H1 (cell line): Measurements from ENCODE around the gene IKZF2. TPM values are rescaled to one million over a fixed set of nuclear protein-coding genes. Genes with fewer than 3 reads are reported as not detected.

ENCODE experiments used
- CTCF ChIA-PET: fragments of 300-600 bp; sonication (Branson Sonifier 250); formaldehyde crosslinking; loops from one replicate; lab custom pipeline; 2021; ENCODE audit not compliant: partially characterized antibody; lab: Charles Lee
- POLR2A ChIA-PET: fragments of 300-600 bp; sonication (Branson Sonifier 250); formaldehyde crosslinking; loops from one replicate; lab custom pipeline; 2021; ENCODE audit warnings: inconsistent platforms; ENCODE audit not compliant: partially characterized antibody; lab: Charles Lee
- DNase-seq, 2 experiments: peaks; one replicate each; pipeline versions ENCODE4 v3.0.0 to v3.0.0-alpha.2; 2010 to 2022; ENCODE audit warnings: low spot score in 2 of 2, low read depth in 1 of 2, mixed read lengths in 1 of 2
- FAIRE-seq: peaks from 2 replicates; lab custom pipeline; 2011; peaks lifted over from hg19 to GRCh38; lab: Jason Lieb, UNC
- H2AFZ ChIP-seq: 2 replicates; pipeline ENCODE4 v1.8.1; 2012; ENCODE audit warnings: low read length, inconsistent platforms
- H2AK5ac ChIP-seq: 2 replicates; pipeline ENCODE4 v1.6.1; 2013; ENCODE audit warnings: low read depth, low read length
- H2BK120ac ChIP-seq: replicated peaks from 2 replicates; pipeline ENCODE3; 2013; ENCODE audit warnings: low read depth, low read length, inconsistent platforms
- H2BK12ac ChIP-seq: 2 replicates; pipeline ENCODE4 v1.6.1; 2013; ENCODE audit warnings: low read depth, low read length
- H2BK15ac ChIP-seq: 2 replicates; pipeline ENCODE4 v1.6.1; 2013; ENCODE audit warnings: low read length
- H2BK20ac ChIP-seq: 2 replicates; pipeline ENCODE4 v1.6.1; 2013; ENCODE audit warnings: low read length
- H2BK5ac ChIP-seq: 2 replicates; pipeline ENCODE4 v1.6.1; 2013; ENCODE audit warnings: low read depth, low read length
- H3K14ac ChIP-seq: 2 replicates; pipeline ENCODE4 v1.6.1; 2013; ENCODE audit warnings: inconsistent platforms; ENCODE audit not compliant: insufficient read length
- H3K18ac ChIP-seq: 2 replicates; pipeline ENCODE4 v1.6.1; 2013; ENCODE audit warnings: low read length; ENCODE audit errors: extremely low read depth
- H3K23ac ChIP-seq: 2 replicates; pipeline ENCODE4 v1.6.1; 2013; ENCODE audit warnings: inconsistent platforms; ENCODE audit not compliant: insufficient read length
- H3K23me2 ChIP-seq: 2 replicates; pipeline ENCODE4 v1.6.1; 2013; ENCODE audit warnings: low read depth, low read length
- H3K27ac ChIP-seq: 2 replicates; pipeline ENCODE4 v1.6.1; 2011; ENCODE audit warnings: low read depth, low read length, inconsistent platforms
- H3K27me3 ChIP-seq, 4 experiments: replicated peaks in 1 of 4; 1 replicate in 1 of 4; 2 replicates in 3 of 4; pipeline versions ENCODE4 v1.6.1 to v1.8.1; 2011 to 2013; ENCODE audit warnings: low read length in 3 of 4, mild to moderate bottlenecking in 3 of 4, inconsistent platforms in 2 of 4, mixed read lengths in 2 of 4, moderate library complexity in 1 of 4; ENCODE audit not compliant: control insufficient read depth in 3 of 4, insufficient read depth in 3 of 4; ENCODE audit errors: extremely low read depth in 1 of 4
- H3K36me3 ChIP-seq, 4 experiments: 2 replicates each; pipeline versions ENCODE4 v1.6.1 to v1.8.1; 2011 to 2013; ENCODE audit warnings: mild to moderate bottlenecking in 4 of 4, low read length in 3 of 4, moderate library complexity in 2 of 4, control low read depth in 1 of 4, inconsistent platforms in 1 of 4; ENCODE audit not compliant: insufficient read depth in 4 of 4, control insufficient read depth in 2 of 4
- H3K4ac ChIP-seq: replicated peaks from 2 replicates; pipeline ENCODE3; 2013; ENCODE audit warnings: low read length, low read depth, mixed read lengths, inconsistent platforms; ENCODE audit not compliant: insufficient read length
- H3K4me1 ChIP-seq, 4 experiments: replicated peaks in 1 of 4; 1 replicate in 1 of 4; 2 replicates in 3 of 4; pipeline versions ENCODE4 v1.6.1 to v1.8.1; 2011 to 2013; ENCODE audit warnings: low read length in 3 of 4, inconsistent platforms in 2 of 4, mixed read lengths in 1 of 4; ENCODE audit not compliant: insufficient read depth in 4 of 4, control insufficient read depth in 3 of 4
- H3K4me2 ChIP-seq, 2 experiments: 2 replicates each; pipeline versions ENCODE4 v1.6.1 to v1.8.1; 2011 to 2013; ENCODE audit warnings: low read depth in 2 of 2, low read length in 2 of 2, control low read depth in 1 of 2, inconsistent platforms in 1 of 2, mild to moderate bottlenecking in 1 of 2; ENCODE audit not compliant: insufficient read depth in 1 of 2
- H3K4me3 ChIP-seq, 4 experiments: fragments of 200-600, 300-600 bp in 1 of 4; sonication (generic), shearing (Covaris generic), sonication (Bioruptor Twin) in 1 of 4; 2 replicates each; pipeline versions ENCODE4 v1.5.1 to v1.8.1; 2011 to 2016; ENCODE audit warnings: low read length in 4 of 4, low read depth in 3 of 4, control low read depth in 2 of 4, inconsistent platforms in 2 of 4, mild to moderate bottlenecking in 2 of 4, mixed read lengths in 1 of 4, moderate library complexity in 1 of 4; ENCODE audit not compliant: insufficient read depth in 2 of 4; ENCODE audit errors: extremely low read depth in 1 of 4
- H3K56ac ChIP-seq: replicated peaks from 2 replicates; pipeline ENCODE3; 2013; ENCODE audit warnings: low read depth, mild to moderate bottlenecking, mixed read lengths, low read length, inconsistent platforms; ENCODE audit not compliant: insufficient read length
- H3K79me1 ChIP-seq: 2 replicates; pipeline ENCODE4 v1.6.1; 2013; ENCODE audit warnings: low read depth, low read length, control low read depth
- H3K79me2 ChIP-seq, 2 experiments: 2 replicates each; pipeline versions ENCODE4 v1.6.1 to v1.8.1; 2012 to 2013; ENCODE audit warnings: low read length in 2 of 2, mild to moderate bottlenecking in 2 of 2, inconsistent platforms in 1 of 2; ENCODE audit not compliant: insufficient read depth in 2 of 2, control insufficient read depth in 1 of 2
- H3K9ac ChIP-seq, 4 experiments: replicated peaks in 1 of 4; 1 replicate in 1 of 4; 2 replicates in 3 of 4; pipeline versions ENCODE4 v1.6.1 to v1.8.1; 2011 to 2013; ENCODE audit warnings: low read depth in 3 of 4, low read length in 3 of 4, control low read depth in 2 of 4, mild to moderate bottlenecking in 2 of 4, moderate library complexity in 2 of 4, inconsistent platforms in 1 of 4; ENCODE audit errors: extremely low read depth in 1 of 4
- H3K9me3 ChIP-seq, 2 experiments: 2 replicates each; pipeline versions ENCODE4 v1.6.1 to v1.8.1; 2012 to 2013; ENCODE audit warnings: mild to moderate bottlenecking in 2 of 2, moderate library complexity in 2 of 2, control low read depth in 1 of 2, inconsistent platforms in 1 of 2, low read depth in 1 of 2, low read length in 1 of 2, mixed read lengths in 1 of 2; ENCODE audit not compliant: insufficient read depth in 2 of 2
- H4K20me1 ChIP-seq, 2 experiments: replicated peaks in 1 of 2; 2 replicates each; pipeline versions ENCODE3 to v1.8.1; 2011 to 2013; ENCODE audit warnings: inconsistent platforms in 2 of 2, low read length in 2 of 2, mild to moderate bottlenecking in 1 of 2; ENCODE audit not compliant: insufficient read depth in 2 of 2, control insufficient read depth in 1 of 2
- H4K5ac ChIP-seq: 2 replicates; pipeline ENCODE4 v1.6.1; 2013; ENCODE audit warnings: low read length, low read depth, mixed read lengths, inconsistent platforms; ENCODE audit not compliant: insufficient read length
- H4K8ac ChIP-seq: 2 replicates; pipeline ENCODE4 v1.8.0; 2013; ENCODE audit warnings: mild to moderate bottlenecking, moderate library complexity, low read length, inconsistent platforms; ENCODE audit not compliant: insufficient read depth; ENCODE audit errors: extremely low read depth
- H4K91ac ChIP-seq: replicated peaks from 2 replicates; pipeline ENCODE3; 2013; ENCODE audit warnings: low read length, mixed read lengths, inconsistent platforms; ENCODE audit not compliant: insufficient read length
- ATF2 ChIP-seq: IDR thresholded peaks from 2 replicates; pipeline ENCODE4 v1.6.1; 2012; ENCODE audit warnings: low read length, inconsistent platforms
- BACH1 ChIP-seq: IDR thresholded peaks from 2 replicates; pipeline ENCODE4 v1.6.1; 2012; ENCODE audit warnings: low read length, improper control_type of control experiment
- CBX8 ChIP-seq: fragments of 300-800, 300-1000 bp; sonication (generic); IDR thresholded peaks from 2 replicates; pipeline ENCODE4 v1.7.1; 2016; ENCODE audit warnings: low read depth, low read length, borderline replicate concordance
- CREB1 ChIP-seq: IDR thresholded peaks from 2 replicates; pipeline ENCODE4 v1.6.1; 2012; ENCODE audit warnings: inconsistent platforms
- CTBP2 ChIP-seq: IDR thresholded peaks from 2 replicates; pipeline ENCODE4 v1.7.0; 2011; ENCODE audit warnings: borderline replicate concordance, mild to moderate bottlenecking, moderate library complexity, mixed read lengths, low read length; ENCODE audit not compliant: insufficient read depth, insufficient read length
- EP300 ChIP-seq, 2 experiments: IDR thresholded peaks; 1 replicate in 1 of 2; 2 replicates in 1 of 2; pipeline ENCODE4 v1.6.1; 2011 to 2012; ENCODE audit warnings: low read depth in 2 of 2, low read length in 2 of 2, mild to moderate bottlenecking in 2 of 2, borderline replicate concordance in 1 of 2, inconsistent platforms in 1 of 2, moderate library complexity in 1 of 2
- KDM4A ChIP-seq: IDR thresholded peaks from one replicate; pipeline ENCODE4 v1.7.1; 2012; ENCODE audit warnings: low read depth, mild to moderate bottlenecking, moderate library complexity, low read length, inconsistent platforms; ENCODE audit not compliant: severe bottlenecking
- RNF2 ChIP-seq: fragments of 200-900, 300-1000 bp; sonication (generic); IDR thresholded peaks from 2 replicates; pipeline ENCODE4 v1.7.1; 2016; ENCODE audit warnings: borderline replicate concordance, low read depth, mild to moderate bottlenecking, antibody characterized with exemption, low read length; ENCODE audit not compliant: poor library complexity, severe bottlenecking; ENCODE audit errors: missing control alignments
- SP4 ChIP-seq: IDR thresholded peaks from 2 replicates; pipeline ENCODE4 v1.6.1; 2012; ENCODE audit warnings: low read length, inconsistent platforms
- TAF7 ChIP-seq: optimal IDR thresholded peaks from 2 replicates; pipeline ENCODE3; 2011; ENCODE audit warnings: low read depth, mild to moderate bottlenecking, inconsistent platforms, low read length, moderate library complexity, borderline replicate concordance
- USF2 ChIP-seq: IDR thresholded peaks from 2 replicates; pipeline ENCODE4 v1.6.1; 2011; ENCODE audit warnings: low read length, improper control_type of control experiment
- polyA plus RNA-seq, 7 experiments: library from polyadenylated mRNA; depleted of rRNA in 3 of 7; stranded (reverse) in 5 of 7; unstranded in 2 of 7; fragments of >200 nt in 5 of 7; fragments of 200-250 nt in 2 of 7; gene quantifications; 1 replicate in 5 of 7; 2 replicates in 1 of 7; 4 replicates in 1 of 7; pipeline versions ENCODE4 v1.2.1 to v1.2.3, GENCODE V29; 2011 to 2013; ENCODE audit warnings: missing spikeins in 2 of 7, mixed read lengths in 2 of 7
- total RNA-seq: library from RNA; stranded (reverse); fragmentation: NEBNext Ultra II Directional; extraction: Animal tissue kit (Norgen Biotek cat#: 25700); gene quantifications from 2 replicates; pipeline ENCODE4 v1.2.1, GENCODE V29; 2021

Gene IKZF2
- total and polyA plus RNA-seq, 2 of the 8 experiments (the other 6 are each of a cell fraction or from before 2014, with no cell fraction given): 1.7 to 4.4 TPM

- H3K36me3 ChIP-seq: no peaks in the 10 kb centered on the region
- H3K79me2 ChIP-seq: no peaks in the 10 kb centered on the region
- FAIRE-seq: no peak
- TF ChIP-seq KDM4A (no peak), BACH1 (no peak), CTBP2 (no peak), TAF7 (no peak), CBX8 (no peak), USF2 (no peak), EP300 (IDR thresholded peaks at IDR 0.05; ENCODE audit: borderline replicate concordance in 1 of 2, low read depth in 2 of 2, low read length in 2 of 2) (no peak), RNF2 (no peak), ATF2 (no peak), SP4 (no peak), CREB1 (no peak)
Observed at GRCh38 chr2:213018340-213018901, 133.0 kb downstream of the IKZF2 start.

More at GRCh38 chr2:213018340-213018901, 133.0 kb downstream of the IKZF2 start:
- Histone ChIP-seq H2AFZ (no peak overlapping the region), H3K9me3 (no peaks in the 10 kb centered on the region), H3K27ac (no peak overlapping the region), H3K4ac (no peak overlapping the region), H4K91ac (no peak overlapping the region), H2BK5ac (no peak overlapping the region), H3K23ac (no peak overlapping the region), H3K9ac (no peak overlapping the region), H2BK12ac (no peak overlapping the region), H3K23me2 (no peaks in the 10 kb centered on the region), H3K4me3 (no peak overlapping the region), H2AK5ac (no peak overlapping the region), H3K4me1 (no peaks in the 10 kb centered on the region), H2BK120ac (no peak overlapping the region), H3K18ac (no peak overlapping the region), H4K20me1 (no peaks in the 10 kb centered on the region), H3K14ac (no peak overlapping the region), H3K27me3 (no peaks in the 10 kb centered on the region), H2BK15ac (no peak overlapping the region), H4K8ac (no peak overlapping the region), H3K56ac (no peak overlapping the region), H3K79me1 (no peaks in the 10 kb centered on the region), H2BK20ac (no peak overlapping the region), H3K4me2 (no peak overlapping the region), H4K5ac (no peak overlapping the region)
- ChIA-PET CTCF (interaction anchor here (0.6 to 1.7 kb wide), 3 partner anchors 20 to 127 kb away, joined by 3 to 7 read pairs (median 6); no protein-coding TSS in a partner anchor), POLR2A (no interaction called here)
- DNase-seq: no peak
